Astrocyte (in vitro differentiated cells and primary cell): ENCODE measurements around the gene FHIT.

Source experiments
- CTCF ChIP-seq: IDR thresholded peaks from 2 replicates; pipeline ENCODE4 v1.5.1; 2011; ENCODE audit warnings: low read depth, mild to moderate bottlenecking, inconsistent platforms, low read length, moderate library complexity; ENCODE audit not compliant: insufficient read depth
- EZH2 ChIP-seq: IDR thresholded peaks from 2 replicates; pipeline ENCODE4 v1.6.1; 2012; ENCODE audit warnings: mild to moderate bottlenecking, low read length, inconsistent platforms; ENCODE audit not compliant: insufficient read depth

GRCh38 chr3:60169755-60170154 is 1081.5 kb downstream of the FHIT start:
- no peak for TF ChIP-seq CTCF
- no peak for TF ChIP-seq EZH2
